HEK293 (cell line): Measurements from ENCODE around the gene C11orf86.

Source experiments
- MYNN ChIP-seq: fragments of 450-650 bp; formaldehyde crosslinking; IDR thresholded peaks from 2 replicates; pipeline ENCODE4 v1.5.1; 2016; ENCODE audit warnings: missing biosample characterization, missing genetic modification characterization, borderline replicate concordance
- SALL2 ChIP-seq: fragments of 450-650 bp; formaldehyde crosslinking; IDR thresholded peaks from 2 replicates; pipeline ENCODE4 v1.5.0; 2017; ENCODE audit warnings: missing biosample characterization, mild to moderate bottlenecking, missing genetic modification characterization, borderline replicate concordance
- ZBTB1 ChIP-seq: fragments of 450-650 bp; formaldehyde crosslinking; IDR thresholded peaks from 2 replicates; pipeline ENCODE4 v1.5.1; 2016; ENCODE audit warnings: missing biosample characterization, missing genetic modification characterization
- ZNF155 ChIP-seq: fragments of 450-650 bp; formaldehyde crosslinking; IDR thresholded peaks from 2 replicates; pipeline ENCODE4 v1.5.1; 2016; ENCODE audit warnings: missing biosample characterization, missing genetic modification characterization
- ZNF292 ChIP-seq: fragments of 450-650 bp; formaldehyde crosslinking; IDR thresholded peaks from 2 replicates; pipeline ENCODE4 v1.5.1; 2016; ENCODE audit warnings: low read depth, missing biosample characterization, missing genetic modification characterization, borderline replicate concordance
- ZNF664 ChIP-seq: fragments of 450-650 bp; formaldehyde crosslinking; IDR thresholded peaks from 2 replicates; pipeline ENCODE4 v1.5.1; 2016; ENCODE audit warnings: missing biosample characterization, missing genetic modification characterization
- ZNF670 ChIP-seq: fragments of 450-650 bp; formaldehyde crosslinking; IDR thresholded peaks from 2 replicates; pipeline ENCODE4 v1.5.1; 2016; ENCODE audit warnings: missing biosample characterization, missing genetic modification characterization, low read depth
- ZNF776 ChIP-seq: fragments of 450-650 bp; formaldehyde crosslinking; IDR thresholded peaks from 2 replicates; pipeline ENCODE4 v1.5.0; 2017; ENCODE audit warnings: missing biosample characterization, missing genetic modification characterization, borderline replicate concordance
- ZNF837 ChIP-seq: fragments of 450-650 bp; formaldehyde crosslinking; IDR thresholded peaks from 2 replicates; pipeline ENCODE4 v1.5.1; 2016; ENCODE audit warnings: missing biosample characterization, missing genetic modification characterization
- TF ChIP-seq, protein P1 (sequence below): fragments of 450-650 bp; formaldehyde crosslinking; conservative IDR thresholded peaks from 2 replicates; pipeline ENCODE4 v1.5.1; 2016; ENCODE audit warnings: low read depth, missing biosample characterization, missing genetic modification characterization
- TF ChIP-seq, protein P2 (sequence below): fragments of 450-650 bp; formaldehyde crosslinking; IDR thresholded peaks from 2 replicates; pipeline ENCODE4 v1.5.1; 2016; ENCODE audit warnings: missing biosample characterization, missing genetic modification characterization

DNA sequence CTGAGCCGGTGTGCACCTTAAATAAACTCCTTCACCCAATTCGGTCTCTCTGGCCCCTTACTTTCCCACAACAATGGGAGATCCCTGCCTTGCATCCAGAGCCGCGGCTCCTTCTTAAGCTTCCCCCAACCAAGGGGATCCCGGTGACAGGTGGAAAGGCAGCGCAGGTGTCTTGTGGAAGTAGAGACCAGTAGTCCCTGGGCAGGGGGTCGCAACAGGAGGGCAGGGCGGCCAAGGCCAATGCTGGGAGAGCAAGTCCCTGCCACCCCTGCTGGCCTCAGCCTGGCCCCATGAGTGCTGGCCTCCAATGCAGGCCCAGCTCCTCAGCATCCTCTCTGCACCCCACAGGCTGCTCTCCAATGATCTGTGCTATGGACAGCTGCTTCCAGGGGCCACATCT lies 39.9 kb downstream of the C11orf86 start:
- TF ChIP-seq ZNF776 (no peak), MYNN (tag by site-specific recombination) (no peak), ZNF292 (tag by site-specific recombination) (no peak), SALL2 (tag by site-specific recombination) (no peak), ZNF837 (tag by site-specific recombination) (no peak), ZBTB1 (tag by site-specific recombination) (no peak), ZNF664 (tag by site-specific recombination) (no peak), ZNF670 (tag by site-specific recombination) (no peak), ZNF155 (tag by site-specific recombination) (no peak)
- TF ChIP-seq, protein P1, sequence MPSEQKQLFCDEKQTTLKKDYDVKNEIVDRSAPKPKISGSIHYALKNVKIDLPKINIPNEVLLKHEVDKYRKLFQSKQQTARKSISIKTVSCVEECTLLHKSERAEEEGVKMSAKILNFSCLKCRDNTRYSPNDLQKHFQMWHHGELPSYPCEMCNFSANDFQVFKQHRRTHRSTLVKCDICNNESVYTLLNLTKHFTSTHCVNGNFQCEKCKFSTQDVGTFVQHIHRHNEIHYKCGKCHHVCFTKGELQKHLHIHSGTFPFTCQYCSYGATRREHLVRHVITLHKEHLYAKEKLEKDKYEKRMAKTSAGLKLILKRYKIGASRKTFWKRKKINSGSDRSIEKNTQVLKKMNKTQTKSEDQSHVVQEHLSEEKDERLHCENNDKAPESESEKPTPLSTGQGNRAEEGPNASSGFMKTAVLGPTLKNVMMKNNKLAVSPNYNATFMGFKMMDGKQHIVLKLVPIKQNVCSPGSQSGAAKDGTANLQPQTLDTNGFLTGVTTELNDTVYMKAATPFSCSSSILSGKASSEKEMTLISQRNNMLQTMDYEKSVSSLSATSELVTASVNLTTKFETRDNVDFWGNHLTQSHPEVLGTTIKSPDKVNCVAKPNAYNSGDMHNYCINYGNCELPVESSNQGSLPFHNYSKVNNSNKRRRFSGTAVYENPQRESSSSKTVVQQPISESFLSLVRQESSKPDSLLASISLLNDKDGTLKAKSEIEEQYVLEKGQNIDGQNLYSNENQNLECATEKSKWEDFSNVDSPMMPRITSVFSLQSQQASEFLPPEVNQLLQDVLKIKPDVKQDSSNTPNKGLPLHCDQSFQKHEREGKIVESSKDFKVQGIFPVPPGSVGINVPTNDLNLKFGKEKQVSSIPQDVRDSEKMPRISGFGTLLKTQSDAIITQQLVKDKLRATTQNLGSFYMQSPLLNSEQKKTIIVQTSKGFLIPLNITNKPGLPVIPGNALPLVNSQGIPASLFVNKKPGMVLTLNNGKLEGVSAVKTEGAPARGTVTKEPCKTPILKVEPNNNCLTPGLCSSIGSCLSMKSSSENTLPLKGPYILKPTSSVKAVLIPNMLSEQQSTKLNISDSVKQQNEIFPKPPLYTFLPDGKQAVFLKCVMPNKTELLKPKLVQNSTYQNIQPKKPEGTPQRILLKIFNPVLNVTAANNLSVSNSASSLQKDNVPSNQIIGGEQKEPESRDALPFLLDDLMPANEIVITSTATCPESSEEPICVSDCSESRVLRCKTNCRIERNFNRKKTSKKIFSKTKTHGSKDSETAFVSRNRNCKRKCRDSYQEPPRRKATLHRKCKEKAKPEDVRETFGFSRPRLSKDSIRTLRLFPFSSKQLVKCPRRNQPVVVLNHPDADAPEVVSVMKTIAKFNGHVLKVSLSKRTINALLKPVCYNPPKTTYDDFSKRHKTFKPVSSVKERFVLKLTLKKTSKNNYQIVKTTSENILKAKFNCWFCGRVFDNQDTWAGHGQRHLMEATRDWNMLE (tag by site-specific recombination) = no peak
- TF ChIP-seq, protein P2, sequence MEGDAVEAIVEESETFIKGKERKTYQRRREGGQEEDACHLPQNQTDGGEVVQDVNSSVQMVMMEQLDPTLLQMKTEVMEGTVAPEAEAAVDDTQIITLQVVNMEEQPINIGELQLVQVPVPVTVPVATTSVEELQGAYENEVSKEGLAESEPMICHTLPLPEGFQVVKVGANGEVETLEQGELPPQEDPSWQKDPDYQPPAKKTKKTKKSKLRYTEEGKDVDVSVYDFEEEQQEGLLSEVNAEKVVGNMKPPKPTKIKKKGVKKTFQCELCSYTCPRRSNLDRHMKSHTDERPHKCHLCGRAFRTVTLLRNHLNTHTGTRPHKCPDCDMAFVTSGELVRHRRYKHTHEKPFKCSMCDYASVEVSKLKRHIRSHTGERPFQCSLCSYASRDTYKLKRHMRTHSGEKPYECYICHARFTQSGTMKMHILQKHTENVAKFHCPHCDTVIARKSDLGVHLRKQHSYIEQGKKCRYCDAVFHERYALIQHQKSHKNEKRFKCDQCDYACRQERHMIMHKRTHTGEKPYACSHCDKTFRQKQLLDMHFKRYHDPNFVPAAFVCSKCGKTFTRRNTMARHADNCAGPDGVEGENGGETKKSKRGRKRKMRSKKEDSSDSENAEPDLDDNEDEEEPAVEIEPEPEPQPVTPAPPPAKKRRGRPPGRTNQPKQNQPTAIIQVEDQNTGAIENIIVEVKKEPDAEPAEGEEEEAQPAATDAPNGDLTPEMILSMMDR = no peak
